ENCODE data around the gene PALMD. TPM values are rescaled to one million over a fixed set of nuclear protein-coding genes. Genes with fewer than 3 reads are reported as not detected.

The PALMD gene
- total RNA-seq = 83.9 and 122 TPM in 2 replicates

DNA sequence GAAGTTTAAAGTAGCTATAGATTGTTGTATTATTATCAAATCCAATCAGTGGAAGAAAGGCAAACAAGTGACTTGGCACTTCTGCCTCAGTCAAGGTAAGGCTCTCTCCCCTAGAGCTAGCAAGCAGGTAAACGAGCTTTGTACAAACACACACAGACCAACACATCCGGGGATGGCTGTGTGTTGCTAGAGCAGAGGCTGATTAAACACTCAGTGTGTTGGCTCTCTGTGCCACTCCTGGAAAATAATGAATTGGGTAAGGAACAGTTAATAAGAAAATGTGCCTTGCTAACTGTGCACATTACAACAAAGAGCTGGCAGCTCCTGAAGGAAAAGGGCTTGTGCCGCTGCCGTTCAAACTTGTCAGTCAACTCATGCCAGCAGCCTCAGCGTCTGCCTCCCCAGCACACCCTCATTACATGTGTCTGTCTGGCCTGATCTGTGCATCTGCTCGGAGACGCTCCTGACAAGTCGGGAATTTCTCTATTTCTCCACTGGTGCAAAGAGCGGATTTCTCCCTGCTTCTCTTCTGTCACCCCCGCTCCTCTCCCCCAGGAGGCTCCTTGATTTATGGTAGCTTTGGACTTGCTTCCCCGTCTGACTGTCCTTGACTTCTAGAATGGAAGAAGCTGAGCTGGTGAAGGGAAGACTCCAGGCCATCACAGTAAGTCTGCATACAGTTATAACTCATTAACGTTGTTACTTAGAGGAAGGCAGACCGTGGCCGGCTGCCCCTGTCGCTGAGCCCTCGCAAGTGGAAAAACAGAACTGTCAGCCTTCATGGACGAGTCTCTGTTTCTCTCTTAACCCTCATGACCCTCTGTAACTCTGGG, at the start of gene PALMD:
PALMD (plus strand) TSS at position 415 of the 833 bp plus-strand sequence; CDS start at position 620, 205 bp downstream.
- DNase-seq (ENCODE audit: extremely low read depth, low read depth, low spot score) = no peak

GRCh38 chr1:99598738-99599411, 47.0 kb upstream of the PALMD start:
- DNase-seq (ENCODE audit: extremely low read depth, low read depth, low spot score) = no peak

GRCh38 chr1:99599678-99600175, 46.2 kb upstream of the PALMD start:
- DNase-seq (ENCODE audit: extremely low read depth, low read depth, low spot score) = peak; percentile 97

DNA sequence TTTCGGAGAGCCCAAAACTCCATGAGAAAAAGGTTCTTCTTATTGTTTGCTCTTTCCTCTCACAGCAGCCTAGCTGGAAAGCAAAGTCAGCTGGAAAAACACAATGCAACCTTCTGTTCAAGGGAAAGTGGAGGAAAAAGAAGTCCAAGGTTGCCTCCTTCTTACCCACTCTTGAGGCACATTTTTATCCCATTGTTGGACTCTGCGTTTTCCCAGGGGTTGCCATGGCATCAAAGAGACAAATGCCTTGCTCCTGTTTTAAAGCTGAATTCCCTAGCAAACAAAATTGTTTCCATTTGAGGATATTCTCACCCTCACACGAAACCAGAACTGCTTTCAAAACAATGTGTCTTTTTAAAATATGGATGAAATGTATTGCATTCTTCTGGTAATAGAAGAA, 45.1 kb upstream of the PALMD start:
- DNase-seq (ENCODE audit: extremely low read depth, low read depth, low spot score) = peak; percentile 80

DNA sequence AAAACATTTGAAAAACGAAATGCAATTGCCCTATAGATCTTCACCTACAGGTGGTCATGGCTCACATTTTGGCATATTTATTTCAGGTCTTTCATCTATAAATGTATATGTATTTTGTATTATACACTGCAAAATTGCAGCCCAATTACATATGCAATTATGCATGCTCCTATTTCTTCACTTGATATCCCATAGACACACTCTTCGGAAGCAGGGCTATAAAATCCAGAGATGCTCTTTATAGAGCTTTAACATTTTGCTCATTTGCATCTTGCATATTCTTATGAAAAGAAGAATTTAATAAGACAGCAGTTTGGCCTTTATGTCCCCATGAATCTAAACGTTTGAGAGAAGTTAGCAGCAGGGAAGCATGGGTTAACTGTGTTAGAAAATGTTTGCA, 44.7 kb upstream of the PALMD start:
- no peak for DNase-seq (ENCODE audit: extremely low read depth, low read depth, low spot score)

DNA sequence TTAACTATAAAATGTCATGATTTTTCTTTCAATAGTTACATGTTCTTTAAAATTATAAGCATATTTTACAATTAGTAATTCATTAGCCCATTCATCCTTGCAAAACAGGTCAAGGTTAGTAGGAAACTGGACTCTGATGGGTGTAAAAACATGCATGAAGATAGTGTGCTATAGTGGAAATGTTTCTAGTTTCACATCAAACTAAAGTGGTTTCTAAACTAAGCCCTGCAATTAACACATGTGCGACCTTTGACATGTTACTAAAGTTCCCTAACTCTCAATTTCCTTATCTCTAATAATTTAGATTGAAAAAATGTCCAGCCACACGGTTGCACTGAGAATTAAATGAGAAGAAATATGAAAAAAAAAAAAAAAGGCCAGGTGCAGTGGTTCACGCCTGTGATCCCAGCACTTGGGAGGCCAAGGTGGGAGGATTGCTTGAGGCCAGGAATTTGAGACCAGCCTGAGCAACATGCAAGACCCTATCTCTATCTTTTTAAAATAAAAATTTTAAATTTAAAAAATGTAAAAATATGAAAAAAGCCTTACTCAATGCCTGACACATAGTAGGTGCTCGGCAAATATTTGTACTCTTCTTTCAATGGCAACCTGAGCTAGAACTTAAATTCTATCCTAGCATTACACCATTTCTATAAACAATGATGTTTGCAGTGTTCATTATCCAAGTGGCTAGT, 44.1 kb upstream of the PALMD start:
- no peak for DNase-seq (ENCODE audit: extremely low read depth, low read depth, low spot score)

GRCh38 chr1:99602404-99602969, 43.4 kb upstream of the PALMD start:
- no peak for DNase-seq (ENCODE audit: extremely low read depth, low read depth, low spot score)

- DNase-seq (ENCODE audit: extremely low read depth, low read depth, low spot score) = no peak
Observed at GRCh38 chr1:99603699-99604560, 42.0 kb upstream of the PALMD start.

GRCh38 chr1:99606306-99606705, 39.6 kb upstream of the PALMD start:
- no peak for DNase-seq (ENCODE audit: extremely low read depth, low read depth, low spot score)

DNA sequence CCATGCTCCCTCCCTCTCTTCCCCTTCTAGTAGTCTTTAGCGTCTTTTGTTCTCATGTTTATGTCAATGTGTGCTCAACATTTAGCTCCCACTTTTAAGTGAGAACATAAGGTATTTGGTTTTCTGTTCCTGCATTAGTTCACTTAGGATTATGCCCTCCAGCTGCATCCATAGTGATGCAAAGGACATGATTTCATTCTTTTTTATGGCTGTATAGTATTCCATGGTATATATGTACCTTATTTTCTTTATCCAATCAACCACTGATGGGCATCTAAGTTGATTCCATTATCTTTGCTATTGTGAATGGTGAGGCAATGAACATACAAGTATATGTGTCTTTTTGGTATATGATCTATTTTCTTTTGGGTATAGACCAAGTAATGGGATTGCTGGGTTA, 38.3 kb upstream of the PALMD start:
- no peak for DNase-seq (ENCODE audit: extremely low read depth, low read depth, low spot score)

- DNase-seq (ENCODE audit: extremely low read depth, low read depth, low spot score) = no peak
Observed at GRCh38 chr1:99608058-99608457, 37.9 kb upstream of the PALMD start.

GRCh38 chr1:99613716-99614115, 32.2 kb upstream of the PALMD start:
- DNase-seq (ENCODE audit: extremely low read depth, low read depth, low spot score) = no peak

DNA sequence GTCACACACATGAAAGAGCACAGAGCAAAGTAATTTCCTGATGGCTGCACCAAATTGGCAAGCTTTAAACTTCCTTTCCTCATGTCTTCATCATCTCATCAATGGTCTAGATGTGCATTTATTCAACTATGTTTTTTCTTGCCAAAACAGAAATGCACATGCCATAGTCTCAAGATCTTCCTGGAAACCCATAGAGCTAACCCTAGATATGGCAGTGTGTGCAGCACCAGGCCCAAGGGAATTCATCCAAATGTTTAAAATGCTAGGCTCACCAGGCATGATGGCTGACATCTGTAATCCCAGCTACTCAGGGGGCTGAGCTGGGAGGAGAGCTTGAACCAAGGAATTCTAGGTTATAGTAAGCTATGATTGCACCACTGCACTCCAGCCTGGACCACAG, 31.2 kb upstream of the PALMD start:
- no peak for DNase-seq (ENCODE audit: extremely low read depth, low read depth, low spot score)

- no peak for DNase-seq (ENCODE audit: extremely low read depth, low read depth, low spot score)
Observed at GRCh38 chr1:99619583-99619982, 26.3 kb upstream of the PALMD start.

DNA sequence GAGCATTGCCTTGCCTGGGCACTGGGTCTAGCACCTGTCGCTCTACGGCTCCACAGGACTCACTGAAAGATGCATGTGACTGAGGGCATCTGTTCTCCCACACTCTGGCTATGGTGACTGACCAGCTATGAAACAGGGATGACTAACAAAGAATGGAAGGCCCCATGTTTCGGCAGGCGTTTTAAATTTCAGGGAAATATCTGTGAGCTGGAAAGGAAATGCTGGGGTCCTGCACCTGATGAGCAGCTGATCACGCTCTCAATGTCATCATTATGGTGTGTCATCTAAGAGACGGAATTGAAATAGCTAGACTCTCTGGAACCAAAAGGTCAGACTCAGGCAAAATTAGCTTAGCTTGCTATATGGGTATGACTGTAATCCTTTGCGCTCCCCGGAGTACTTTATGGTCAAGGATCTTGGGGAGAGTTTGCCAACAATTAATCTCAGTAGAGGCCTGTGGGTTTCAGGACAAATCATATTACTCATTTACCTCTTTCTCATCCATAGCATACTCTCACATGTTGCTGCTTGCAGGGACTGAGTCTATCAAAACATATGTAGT, 24.5 kb upstream of the PALMD start:
- DNase-seq (ENCODE audit: extremely low read depth, low read depth, low spot score) = no peak

- DNase-seq (ENCODE audit: extremely low read depth, low read depth, low spot score) = no peak
Observed at GRCh38 chr1:99622702-99623347, 23.1 kb upstream of the PALMD start.

DNA sequence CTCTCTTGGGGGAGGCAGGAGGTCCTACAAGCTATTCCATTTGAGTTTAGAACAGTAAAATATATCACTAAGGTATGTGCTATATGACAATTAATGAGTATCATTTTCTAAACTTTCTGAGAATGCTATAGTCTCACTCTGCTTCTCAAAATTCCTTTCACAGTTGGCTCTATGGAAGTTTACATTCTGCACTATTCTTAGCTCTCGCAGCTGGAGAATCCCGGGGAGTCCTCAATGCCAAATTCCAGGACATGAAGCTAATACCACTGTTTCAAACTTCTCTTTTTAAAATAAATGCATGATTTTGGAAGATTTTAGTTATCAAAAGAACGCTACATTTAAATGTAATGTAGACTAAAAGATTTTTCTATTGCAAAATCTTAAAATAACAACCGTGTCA, 22.4 kb upstream of the PALMD start:
- no peak for DNase-seq (ENCODE audit: extremely low read depth, low read depth, low spot score)

GRCh38 chr1:99627615-99628014, 18.3 kb upstream of the PALMD start:
- DNase-seq (ENCODE audit: extremely low read depth, low read depth, low spot score) = no peak

GRCh38 chr1:99629164-99629563, 16.7 kb upstream of the PALMD start:
- no peak for DNase-seq (ENCODE audit: extremely low read depth, low read depth, low spot score)
